Measurements from ENCODE around the gene E2F7.

DNA sequence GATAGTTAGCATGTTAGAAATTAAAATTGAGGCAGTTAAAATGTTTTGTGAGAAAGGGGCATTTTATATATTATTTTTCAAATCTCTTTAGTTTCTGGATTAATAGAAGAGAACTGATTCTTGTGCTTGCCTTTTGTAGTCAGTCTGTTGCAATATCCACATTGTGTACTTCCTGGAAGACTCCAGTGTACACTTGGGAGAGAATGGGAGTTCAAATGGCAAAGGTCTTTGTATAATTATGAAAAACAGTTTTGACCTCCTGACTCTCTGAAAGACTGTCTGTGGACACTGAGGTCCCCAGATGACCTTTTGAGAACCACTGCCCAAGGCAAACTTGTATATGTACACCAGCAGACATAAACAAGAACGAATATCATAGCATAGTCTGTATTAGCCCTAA, 12.1 kb downstream of the E2F7 start:
- TF ChIP-seq TAF1 (IDR thresholded peaks at IDR 0.05; ENCODE audit: borderline replicate concordance, low read depth, low read length) (no peak), POLR2A (IDR thresholded peaks at IDR 0.05; ENCODE audit: low read depth, low read length) (no peak), POLR2AphosphoS5 (IDR thresholded peaks at IDR 0.05; ENCODE audit: low read depth, low read length) (no peak)

Data from GM12892 (cell line).